Bronchial epithelial cell (primary cell): ENCODE measurements around the gene TTLL13. TPM values are rescaled to one million over a fixed set of nuclear protein-coding genes. Genes with fewer than 3 reads are reported as not detected.
A peak's percentile ranks its signal among the peaks of the same experiment; 100 is the strongest.

ENCODE experiments used
- DNase-seq: peaks from one replicate; pipeline ENCODE4 v3.0.0-alpha.2; 2010; ENCODE audit warnings: low read depth
- FAIRE-seq: peaks from 2 replicates; lab custom pipeline; 2011; peaks lifted over from hg19 to GRCh38; lab: Jason Lieb, UNC
- H3K27me3 ChIP-seq: 2 replicates; pipeline ENCODE4 v1.5.1; 2011; ENCODE audit warnings: low read length; ENCODE audit not compliant: control insufficient read depth, insufficient read depth
- H3K36me3 ChIP-seq: 2 replicates; pipeline ENCODE4 v1.5.1; 2011; ENCODE audit warnings: low read length; ENCODE audit not compliant: control insufficient read depth, insufficient read depth
- H3K4me3 ChIP-seq: 2 replicates; pipeline ENCODE4 v1.5.1; 2011; ENCODE audit warnings: mild to moderate bottlenecking, low read depth, low read length, control low read depth
- CTCF ChIP-seq: IDR thresholded peaks from 2 replicates; pipeline ENCODE4 v1.5.1; 2011; ENCODE audit warnings: mild to moderate bottlenecking, moderate library complexity, low read length, control low read depth, inconsistent platforms; ENCODE audit not compliant: insufficient read depth, severe bottlenecking
- total RNA-seq: library from RNA; depleted of rRNA; stranded (reverse); fragments of >200 nt; gene quantifications from 2 replicates; pipeline ENCODE4 v1.2.1, GENCODE V29; 2014

Gene TTLL13
- total RNA-seq, 1 donor from 2014 or later, result under 0.01 TPM

GRCh38 chr15:90209591-90209990 lies 39.8 kb upstream of the TTLL13 start:
- TF ChIP-seq CTCF, result no peak
- DNase-seq (peak; percentile 62), FAIRE-seq (peak; percentile 66)
- Histone ChIP-seq H3K4me3 (no peak overlapping the region), H3K27me3 (no peaks in the 10 kb centered on the region), H3K36me3 (peaks cover 17% of the 10 kb centered on the region)

- FAIRE-seq, result no peak
- peak; percentile 23 for DNase-seq
- TF ChIP-seq CTCF, result no peak
- Histone ChIP-seq H3K4me3 (no peak overlapping the region), H3K27me3 (no peaks in the 10 kb centered on the region), H3K36me3 (peaks cover 17% of the 10 kb centered on the region)
Measured at GRCh38 chr15:90210593-90210992, 38.8 kb upstream of the TTLL13 start.

- DNase-seq (no peak), FAIRE-seq (no peak)
- Histone ChIP-seq H3K36me3 (peaks cover 15% of the 10 kb centered on the region), H3K27me3 (no peaks in the 10 kb centered on the region), H3K4me3 (no peak overlapping the region)
- no peak for TF ChIP-seq CTCF
Measured at GRCh38 chr15:90211009-90211408, 38.3 kb upstream of the TTLL13 start.

DNA sequence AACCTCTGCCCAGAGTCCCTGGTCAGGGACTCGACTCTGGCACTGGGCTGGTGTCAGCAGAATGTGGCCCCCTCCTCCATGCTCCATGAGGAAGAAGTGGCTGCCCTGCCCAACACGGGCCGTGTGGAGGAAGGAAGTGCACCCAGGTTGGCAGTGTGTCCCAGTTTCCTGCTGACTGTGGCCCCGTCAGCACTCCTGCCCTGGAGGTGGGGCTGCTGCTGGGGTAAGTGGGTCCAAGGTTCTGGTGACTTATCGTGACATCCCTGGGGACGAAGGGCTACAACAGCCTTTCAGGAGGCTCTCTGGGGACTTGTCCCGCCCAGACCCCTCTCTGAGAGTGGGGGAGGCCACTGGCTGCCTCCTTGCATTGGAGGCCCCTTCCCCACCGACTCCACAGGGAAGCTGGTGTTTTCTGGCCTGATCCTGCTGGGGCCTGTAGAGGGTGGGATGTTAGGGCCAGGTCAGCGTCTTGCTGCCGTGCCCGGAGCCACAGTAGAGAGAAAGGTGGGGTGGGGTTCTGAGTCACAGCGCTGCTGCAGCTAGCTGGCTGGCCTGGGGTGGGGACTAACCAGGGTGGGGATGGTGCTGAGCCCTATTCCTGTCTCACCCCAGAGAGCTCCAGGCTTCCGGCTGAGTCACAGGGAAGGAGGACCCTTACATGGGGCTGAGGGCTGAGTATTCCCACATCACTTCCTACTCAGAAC lies 37.8 kb upstream of the TTLL13 start:
- DNase-seq (peak; percentile 97), FAIRE-seq (no peak)
- H3K27me3 ChIP-seq, result no peaks in the 10 kb centered on the region
- no peak for TF ChIP-seq CTCF
- H3K36me3 ChIP-seq, result peaks cover 10% of the 10 kb centered on the region
- no peak overlapping the region for H3K4me3 ChIP-seq

DNA sequence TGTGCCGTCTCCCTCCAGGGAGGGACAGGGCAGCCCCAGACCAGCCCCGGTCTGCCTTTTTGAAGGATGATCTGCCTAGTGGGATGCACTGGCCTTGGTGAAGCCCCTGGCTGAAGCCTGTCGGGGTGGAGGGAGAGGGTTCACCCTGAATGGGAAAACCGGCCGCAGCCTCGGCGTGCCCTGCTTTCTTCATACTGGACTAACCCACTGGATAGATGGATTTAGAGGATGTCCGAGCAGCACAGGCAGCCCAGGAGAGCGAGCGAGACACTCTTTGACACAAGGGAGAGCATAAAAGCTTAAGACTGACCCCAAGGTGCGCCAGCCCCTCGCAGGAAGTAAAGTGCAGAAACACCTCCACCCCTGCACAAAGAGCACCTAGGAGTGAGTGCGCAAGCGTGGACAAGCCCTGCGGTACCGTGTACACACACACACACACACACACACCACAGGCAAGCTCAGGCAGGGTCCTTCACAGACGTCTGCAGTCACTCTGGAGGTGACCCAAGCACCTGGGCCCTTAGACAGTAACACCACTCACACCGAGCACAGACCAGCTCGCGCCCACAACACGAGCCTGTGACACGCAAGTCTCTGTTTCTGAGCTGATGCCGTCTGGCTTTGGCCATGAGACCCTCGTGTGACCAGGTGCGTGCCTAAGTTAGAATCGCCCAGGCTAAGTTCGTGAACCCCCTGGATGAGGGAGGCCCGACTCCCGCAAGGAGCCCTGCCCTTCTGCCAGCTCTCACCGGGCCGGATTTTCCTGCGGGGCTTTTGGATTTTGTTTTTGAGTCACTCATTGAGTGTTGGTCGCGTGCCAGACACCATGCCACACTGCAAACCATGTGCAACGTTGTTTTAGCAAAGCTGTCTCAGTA lies 36.9 kb upstream of the TTLL13 start:
- Histone ChIP-seq H3K36me3 (peaks cover 11% of the 10 kb centered on the region), H3K4me3 (peak overlapping the region; percentile 2), H3K27me3 (no peaks in the 10 kb centered on the region)
- TF ChIP-seq CTCF, result no peak
- no peak for FAIRE-seq
- peak; percentile 91 for DNase-seq
